ENCODE results near the gene ELL3. TPM values are rescaled to one million over a fixed set of nuclear protein-coding genes. Genes with fewer than 3 reads are reported as not detected.

The ELL3 gene
- polyA plus RNA-seq, 1 donor from 2014 or later = 2.2 TPM

DNA sequence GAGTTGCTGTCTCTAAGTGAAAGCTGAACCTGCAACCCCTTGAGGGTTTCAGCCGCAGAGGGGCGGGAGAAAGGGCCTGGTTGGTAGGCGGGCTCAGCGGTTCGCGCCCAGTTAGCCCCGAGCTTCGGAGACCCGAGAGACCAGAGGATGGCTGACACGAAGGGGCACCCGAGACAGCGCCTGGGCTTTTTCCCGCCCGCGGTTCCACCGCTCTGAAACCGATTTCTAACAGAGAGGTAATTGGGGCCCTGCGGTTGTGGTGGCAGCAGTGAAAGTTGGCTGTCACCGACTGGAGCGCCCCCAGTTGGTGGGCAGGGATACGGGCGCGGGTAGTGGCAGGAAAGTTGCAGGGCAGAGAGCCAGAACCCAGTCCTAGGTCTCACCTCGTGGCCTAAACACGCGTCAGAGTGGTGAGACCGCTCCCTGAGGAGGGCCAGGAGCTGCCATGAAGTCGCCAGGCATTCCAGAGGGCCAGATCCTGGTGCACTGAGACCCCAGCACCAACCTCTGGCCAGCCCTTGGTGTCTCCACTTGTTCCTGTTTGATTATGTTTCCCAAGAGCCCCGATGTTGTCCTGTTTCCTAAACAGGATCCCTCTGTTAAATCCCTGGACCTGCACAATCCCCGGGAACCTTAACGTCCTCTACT, 625 bp upstream of the ELL3 start:
- peak overlapping the region; percentile 57 for H3K4me3 ChIP-seq (ENCODE audit: low read length)
- no peaks in the 10 kb centered on the region for H3F3A ChIP-seq (ENCODE audit: insufficient read depth, low read length, poor library complexity, severe bottlenecking)
- peaks cover 18% of the 10 kb centered on the region for H3K27me3 ChIP-seq (ENCODE audit: insufficient read depth, low read depth, low read length)
- no peak overlapping the region for H3K27ac ChIP-seq (ENCODE audit: low read length)
- no peaks in the 10 kb centered on the region for H3K36me3 ChIP-seq (ENCODE audit: insufficient read depth, low read length)
- H2AFZ ChIP-seq (ENCODE audit: low read depth, low read length) = no peak overlapping the region
- H3K9ac ChIP-seq (ENCODE audit: low read length) = no peak overlapping the region
- no peak overlapping the region for H3K4me2 ChIP-seq (ENCODE audit: low read length)
- H4K20me1 ChIP-seq (ENCODE audit: insufficient read depth) = no peaks in the 10 kb centered on the region
- no peaks in the 10 kb centered on the region for H3K9me2 ChIP-seq (ENCODE audit: insufficient read depth, low read length)
- H3K9me3 ChIP-seq (ENCODE audit: low read length) = no peaks in the 10 kb centered on the region
- TF ChIP-seq MXI1 (conservative IDR thresholded peaks at IDR 0.05; ENCODE audit: poor library complexity, severe bottlenecking) (no peak), TAF1 (IDR thresholded peaks at IDR 0.05; ENCODE audit: low read depth) (no peak), CTCF (IDR thresholded peaks at IDR 0.05; ENCODE audit: poor library complexity, severe bottlenecking) (peak; percentile 61)
- H3K79me2 ChIP-seq (replicated peaks; ENCODE audit: insufficient read depth, low read length) = no peaks in the 10 kb centered on the region

DNA sequence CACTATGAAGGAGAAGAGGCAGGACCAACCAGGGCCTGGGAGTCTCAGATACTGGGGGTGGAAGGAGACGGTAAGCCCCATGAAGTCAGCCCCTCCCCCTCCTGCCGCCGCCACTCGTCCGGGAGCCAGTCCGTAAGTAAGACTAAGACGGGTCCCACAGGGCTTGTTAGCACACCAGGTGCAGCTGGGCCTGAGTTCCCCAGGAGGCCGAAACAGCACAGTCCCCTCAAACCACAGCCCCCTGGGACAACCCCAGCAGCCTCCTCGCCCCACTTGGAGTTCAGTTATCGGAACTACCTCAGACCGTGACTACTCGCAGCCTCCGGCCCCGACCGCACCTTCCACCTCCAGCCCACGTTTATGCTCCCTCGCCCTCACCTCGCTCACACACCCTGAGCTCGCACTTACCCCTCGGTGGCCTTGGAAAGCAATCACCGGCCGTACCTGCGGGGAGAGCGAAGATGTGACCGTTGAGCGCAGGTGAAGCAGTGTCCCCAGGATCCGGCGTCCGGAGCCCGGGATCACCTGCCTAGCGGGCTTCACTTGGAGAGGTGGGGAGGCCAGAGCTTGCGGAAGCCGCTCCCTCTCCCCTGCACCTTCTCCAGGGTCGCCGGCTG, 557 bp downstream of the ELL3 start:
- no peak overlapping the region for H3K4me2 ChIP-seq (ENCODE audit: low read length)
- no peak overlapping the region for H3K9ac ChIP-seq (ENCODE audit: low read length)
- H3K4me3 ChIP-seq (ENCODE audit: low read length) = peak overlapping the region; percentile 57
- H3K9me3 ChIP-seq (ENCODE audit: low read length) = no peaks in the 10 kb centered on the region
- H2AFZ ChIP-seq (ENCODE audit: low read depth, low read length) = no peak overlapping the region
- peaks cover 18% of the 10 kb centered on the region for H3K27me3 ChIP-seq (ENCODE audit: insufficient read depth, low read depth, low read length)
- no peak overlapping the region for H3K27ac ChIP-seq (ENCODE audit: low read length)
- no peaks in the 10 kb centered on the region for H3K36me3 ChIP-seq (ENCODE audit: insufficient read depth, low read length)
- H3K9me2 ChIP-seq (ENCODE audit: insufficient read depth, low read length) = no peaks in the 10 kb centered on the region
- no peaks in the 10 kb centered on the region for H3F3A ChIP-seq (ENCODE audit: insufficient read depth, low read length, poor library complexity, severe bottlenecking)
- H3K79me2 ChIP-seq (replicated peaks; ENCODE audit: insufficient read depth, low read length) = no peaks in the 10 kb centered on the region
- no peaks in the 10 kb centered on the region for H4K20me1 ChIP-seq (ENCODE audit: insufficient read depth)
- TF ChIP-seq POLR2AphosphoS5 (IDR thresholded peaks at IDR 0.05) = peak; percentile 3
- no peak for TF ChIP-seq MXI1 (conservative IDR thresholded peaks at IDR 0.05; ENCODE audit: poor library complexity, severe bottlenecking)

DNA sequence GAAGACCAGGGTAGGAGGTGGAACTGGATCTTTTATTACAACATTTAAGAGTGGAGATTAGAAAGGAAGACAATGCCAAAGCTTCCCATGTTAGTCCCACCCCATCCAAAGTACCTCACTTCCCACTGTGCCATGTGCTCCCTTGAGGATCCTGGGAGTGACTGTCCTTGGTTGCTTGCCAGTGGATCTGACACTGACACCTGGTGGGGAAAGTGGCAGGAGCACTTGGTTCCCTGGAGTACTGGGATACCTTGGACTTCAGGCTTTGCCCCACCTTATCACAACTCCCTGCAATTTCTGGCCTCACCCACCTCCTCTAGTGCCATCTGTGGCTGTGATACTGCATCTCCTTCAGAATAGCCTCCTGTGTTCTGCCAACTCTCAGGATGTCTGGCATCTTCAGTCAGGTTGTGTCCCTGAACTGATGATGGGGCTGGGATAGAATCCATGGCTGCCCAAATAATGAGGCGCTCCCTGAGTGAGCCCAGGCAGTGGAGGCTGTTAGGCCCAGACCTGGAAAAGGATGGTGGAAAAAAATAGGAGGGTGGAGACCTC, 1.3 kb downstream of the ELL3 start:
- Histone ChIP-seq H3K9ac (ENCODE audit: low read length) (no peak overlapping the region), H3F3A (ENCODE audit: insufficient read depth, low read length, poor library complexity, severe bottlenecking) (no peaks in the 10 kb centered on the region), H3K36me3 (ENCODE audit: insufficient read depth, low read length) (no peaks in the 10 kb centered on the region), H3K27me3 (ENCODE audit: insufficient read depth, low read depth, low read length) (peaks cover 18% of the 10 kb centered on the region), H3K4me3 (ENCODE audit: low read length) (no peak overlapping the region), H3K9me3 (ENCODE audit: low read length) (no peaks in the 10 kb centered on the region), H3K9me2 (ENCODE audit: insufficient read depth, low read length) (no peaks in the 10 kb centered on the region), H4K20me1 (ENCODE audit: insufficient read depth) (no peaks in the 10 kb centered on the region), H2AFZ (ENCODE audit: low read depth, low read length) (no peak overlapping the region), H3K27ac (ENCODE audit: low read length) (no peak overlapping the region), H3K4me2 (ENCODE audit: low read length) (no peak overlapping the region), H3K79me2 (replicated peaks; ENCODE audit: insufficient read depth, low read length) (no peaks in the 10 kb centered on the region)
- TF ChIP-seq RAD21 (conservative IDR thresholded peaks at IDR 0.05) = no peak
- TF ChIP-seq CTCF (IDR thresholded peaks at IDR 0.05; ENCODE audit: poor library complexity, severe bottlenecking) = peak; percentile 19
